ENCODE data around the gene RNGTT. TPM values are rescaled to one million over a fixed set of nuclear protein-coding genes. Genes with fewer than 3 reads are reported as not detected.

RNGTT gene
- polyA plus RNA-seq (2012; ENCODE audit: low read depth, missing spikeins), result 12.9 TPM

DNA sequence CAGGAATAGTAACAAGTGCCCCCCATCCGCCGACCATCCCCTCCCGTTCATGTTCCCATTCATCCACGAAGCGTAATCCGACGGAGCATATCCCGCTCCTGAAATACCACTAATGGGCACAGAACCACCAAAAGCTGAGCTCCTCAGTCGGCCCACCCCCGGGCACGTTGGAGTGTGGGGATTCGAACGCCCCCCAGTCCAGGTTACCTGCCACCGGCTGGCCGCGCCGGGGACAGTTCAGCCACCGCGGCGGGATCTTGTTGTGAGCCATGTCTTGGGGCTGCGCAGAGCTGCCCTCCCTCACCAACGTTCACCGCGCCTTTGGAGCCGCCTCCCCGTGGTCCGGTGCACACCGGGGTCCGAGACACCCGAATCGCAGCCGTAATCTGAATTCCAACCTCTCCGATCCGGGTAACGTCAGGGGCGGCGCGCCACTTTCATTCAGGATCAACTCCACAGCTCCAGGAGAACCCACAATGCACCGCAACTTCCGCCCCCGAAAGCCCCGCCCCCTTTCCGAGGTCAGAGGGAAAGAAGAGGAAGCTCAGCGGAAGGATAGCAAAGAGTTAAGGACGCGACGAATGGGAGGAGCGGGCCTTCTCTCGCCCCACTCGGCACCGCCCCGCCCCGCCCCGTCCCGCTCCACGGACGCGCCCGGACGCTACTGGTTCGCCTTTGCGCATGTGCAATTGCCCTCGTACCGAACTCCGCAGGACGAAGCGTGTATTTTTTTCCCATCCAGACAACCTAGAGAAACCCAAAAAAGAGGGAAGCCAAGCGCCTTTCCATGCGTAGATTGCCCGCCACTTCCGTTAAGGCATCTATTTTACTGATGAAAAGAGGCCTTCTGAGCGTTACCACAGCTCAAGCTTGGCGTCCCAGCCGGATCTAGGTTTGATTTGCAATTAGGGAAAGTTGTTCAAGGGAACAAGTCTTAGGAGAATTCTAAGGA lies at the start of gene RNGTT:
Gene RNGTT, minus strand, starts transcription at position 480 of the 952 bp plus-strand sequence. Its CDS starts 209 bp downstream, at position 271.
- TF ChIP-seq POU2F2 (IDR thresholded peaks at IDR 0.05; ENCODE audit: low read depth, low read length) (no peak), POLR2AphosphoS5 (IDR thresholded peaks at IDR 0.05; ENCODE audit: low read depth, low read length) (peak; percentile 79), SPI1 (IDR thresholded peaks at IDR 0.05; ENCODE audit: low read depth, low read length) (peak; percentile 56), PAX5 (IDR thresholded peaks at IDR 0.05; ENCODE audit: insufficient read depth, low read length, severe bottlenecking) (no peak), TAF1 (IDR thresholded peaks at IDR 0.05; ENCODE audit: low read depth, low read length) (no peak; the same call in 1 of the 2 replicates), POLR2A (IDR thresholded peaks at IDR 0.05; ENCODE audit: low read depth, low read length) (peak; percentile 75)
- FAIRE-seq (peak; percentile 96), DNase-seq (ENCODE audit: insufficient read length, low spot score) (peak; percentile 90)

DNA sequence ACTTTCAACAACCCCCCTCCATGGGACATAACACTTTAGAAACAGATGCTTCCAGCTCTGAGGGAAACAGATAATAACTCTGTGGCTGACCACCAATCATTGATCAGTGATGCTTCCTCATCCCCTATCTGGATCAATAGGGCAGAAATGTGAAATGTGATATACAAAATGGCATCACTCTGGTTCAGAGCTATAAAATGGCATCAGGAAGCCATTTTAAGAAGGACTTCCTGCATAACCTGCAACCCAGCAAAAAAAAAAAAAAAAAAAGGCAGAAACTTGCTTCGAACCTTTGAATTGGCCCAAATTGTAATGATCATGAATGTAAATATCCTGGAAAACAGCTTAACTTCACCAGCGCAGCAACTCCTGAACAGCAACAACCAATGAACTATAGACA lies 48.0 kb upstream of the RNGTT start:
- no peak for DNase-seq (ENCODE audit: insufficient read length, low spot score)
- no peak for FAIRE-seq
- TF ChIP-seq PAX5 (IDR thresholded peaks at IDR 0.05; ENCODE audit: insufficient read depth, low read length, severe bottlenecking) (no peak), SPI1 (IDR thresholded peaks at IDR 0.05; ENCODE audit: low read depth, low read length) (no peak), POU2F2 (IDR thresholded peaks at IDR 0.05; ENCODE audit: low read depth, low read length) (no peak), POLR2A (IDR thresholded peaks at IDR 0.05; ENCODE audit: low read depth, low read length) (no peak), POLR2AphosphoS5 (IDR thresholded peaks at IDR 0.05; ENCODE audit: low read depth, low read length) (no peak), TAF1 (IDR thresholded peaks at IDR 0.05; ENCODE audit: low read depth, low read length) (no peak)

DNA sequence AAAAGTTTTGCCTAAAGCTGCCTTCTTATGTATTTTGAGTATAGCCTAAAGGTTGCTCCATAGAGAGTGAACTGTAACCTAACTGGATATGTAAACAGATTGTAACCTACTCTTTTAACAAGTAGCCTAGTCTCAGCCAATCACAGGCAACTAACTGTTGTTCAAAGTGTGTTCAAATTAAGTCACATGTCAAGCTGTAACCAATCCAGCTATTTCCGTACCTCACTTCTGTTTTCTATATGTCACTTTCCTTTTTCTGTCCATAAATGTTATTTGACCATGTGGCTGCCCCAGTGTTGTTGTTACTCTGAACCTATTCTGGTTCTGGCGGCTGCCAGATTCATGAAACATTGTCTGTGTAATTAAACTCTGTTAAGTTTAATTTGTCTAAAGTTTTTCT lies 47.4 kb upstream of the RNGTT start:
- DNase-seq (ENCODE audit: insufficient read length, low spot score), result no peak
- FAIRE-seq, result no peak
- TF ChIP-seq SPI1 (IDR thresholded peaks at IDR 0.05; ENCODE audit: low read depth, low read length) (no peak), POU2F2 (IDR thresholded peaks at IDR 0.05; ENCODE audit: low read depth, low read length) (no peak), POLR2A (IDR thresholded peaks at IDR 0.05; ENCODE audit: low read depth, low read length) (no peak), TAF1 (IDR thresholded peaks at IDR 0.05; ENCODE audit: low read depth, low read length) (no peak), PAX5 (IDR thresholded peaks at IDR 0.05; ENCODE audit: insufficient read depth, low read length, severe bottlenecking) (no peak), POLR2AphosphoS5 (IDR thresholded peaks at IDR 0.05; ENCODE audit: low read depth, low read length) (no peak)

DNA sequence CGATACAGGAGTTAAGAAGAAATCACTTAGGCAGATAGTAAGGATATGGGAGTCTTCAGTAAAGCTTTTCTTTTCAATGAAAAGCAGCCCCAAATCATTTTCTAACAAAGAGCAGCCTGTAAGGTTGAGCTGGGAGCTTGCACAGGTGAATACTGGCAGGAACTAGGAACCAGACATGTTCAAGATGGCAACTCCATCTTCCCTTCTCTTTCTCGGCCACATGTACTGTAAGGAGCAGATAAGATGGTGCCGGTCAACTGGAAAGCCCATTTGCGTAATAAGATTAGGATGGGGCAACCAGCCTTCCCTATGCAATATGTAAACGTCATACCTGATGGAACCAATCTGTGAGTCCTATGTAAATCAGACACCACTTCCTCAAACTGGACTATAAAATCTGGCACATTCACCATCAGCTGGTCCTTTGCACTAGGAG lies 46.2 kb upstream of the RNGTT start:
- TF ChIP-seq POLR2A (IDR thresholded peaks at IDR 0.05; ENCODE audit: low read depth, low read length) (no peak), SPI1 (IDR thresholded peaks at IDR 0.05; ENCODE audit: low read depth, low read length) (peak; percentile 47)
- DNase-seq (ENCODE audit: insufficient read length, low spot score) (no peak), FAIRE-seq (no peak)

DNA sequence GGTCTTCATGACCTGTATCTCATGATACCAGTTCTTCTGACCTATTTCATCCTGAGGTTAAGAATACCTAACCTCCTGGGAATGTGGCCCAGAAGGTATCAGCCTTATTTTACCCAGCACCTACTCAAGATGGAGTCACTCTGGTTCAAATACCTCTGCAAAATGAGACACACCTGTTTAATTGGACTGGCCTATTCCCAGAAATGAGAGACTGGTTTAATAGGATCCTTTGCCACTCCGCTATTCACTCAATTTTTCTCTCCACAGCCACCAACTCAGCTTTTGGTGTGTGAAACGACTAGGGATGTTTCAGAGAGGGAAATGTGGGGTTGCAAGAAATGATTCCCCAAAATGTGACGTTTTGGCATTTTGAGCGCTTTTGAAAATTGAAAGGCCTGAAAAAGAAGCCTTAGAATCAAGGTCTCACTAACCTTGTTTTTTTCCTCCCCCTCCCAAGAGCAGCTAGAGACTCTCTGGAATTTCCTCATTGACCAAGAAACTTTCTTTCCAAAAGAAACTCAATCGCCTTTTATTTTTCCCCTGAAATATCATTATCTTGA lies 45.5 kb upstream of the RNGTT start:
- TF ChIP-seq TAF1 (IDR thresholded peaks at IDR 0.05; ENCODE audit: low read depth, low read length), result no peak
- no peak for TF ChIP-seq POLR2A (IDR thresholded peaks at IDR 0.05; ENCODE audit: low read depth, low read length)
- TF ChIP-seq POLR2AphosphoS5 (IDR thresholded peaks at IDR 0.05; ENCODE audit: low read depth, low read length), result no peak
- no peak for TF ChIP-seq SPI1 (IDR thresholded peaks at IDR 0.05; ENCODE audit: low read depth, low read length)
- no peak for TF ChIP-seq PAX5 (IDR thresholded peaks at IDR 0.05; ENCODE audit: insufficient read depth, low read length, severe bottlenecking)
- no peak for TF ChIP-seq POU2F2 (IDR thresholded peaks at IDR 0.05; ENCODE audit: low read depth, low read length)
- FAIRE-seq, result no peak

DNA sequence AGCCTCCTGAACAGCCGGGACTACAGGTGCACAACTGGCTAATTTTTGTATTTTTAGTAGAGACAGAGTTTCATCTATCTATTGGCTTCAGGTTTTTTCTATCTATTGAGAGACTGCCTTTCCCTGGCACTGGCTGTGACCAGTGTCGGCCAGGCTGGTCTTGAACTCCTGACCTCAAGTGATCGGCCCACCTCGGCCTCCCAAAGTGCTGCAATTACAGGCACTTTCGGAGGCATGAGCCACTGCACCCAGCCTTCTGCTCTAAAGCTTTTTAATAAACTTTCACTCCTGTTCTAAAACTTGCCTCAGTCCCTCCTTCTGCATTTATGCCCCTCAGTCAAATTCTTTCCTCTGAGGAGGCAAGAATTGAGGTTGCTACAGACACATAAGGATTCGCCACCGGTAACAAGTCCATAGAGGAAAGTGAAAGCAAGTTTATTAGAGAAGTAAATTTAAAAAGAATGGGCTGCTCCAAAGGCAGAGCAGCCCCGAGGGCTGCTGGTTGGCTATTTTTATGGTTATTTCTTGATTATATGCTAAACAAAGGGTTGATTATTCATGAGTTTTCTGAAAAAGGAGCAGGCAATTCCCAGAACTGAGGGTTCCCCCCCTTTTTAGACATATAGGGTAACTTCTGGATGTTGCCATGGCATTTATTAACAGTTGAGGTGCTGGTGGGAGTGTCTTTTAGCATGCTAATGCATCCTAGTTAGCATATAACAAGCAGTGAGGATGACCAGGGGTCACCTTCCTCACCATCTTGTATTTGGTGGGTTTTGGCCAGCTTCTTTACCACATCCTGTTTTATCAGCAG lies 44.8 kb upstream of the RNGTT start:
- no peak for FAIRE-seq

More for the DNA sequence above, 45.5 kb upstream of the RNGTT start:
- no peak for DNase-seq (ENCODE audit: insufficient read length, low spot score)

DNA sequence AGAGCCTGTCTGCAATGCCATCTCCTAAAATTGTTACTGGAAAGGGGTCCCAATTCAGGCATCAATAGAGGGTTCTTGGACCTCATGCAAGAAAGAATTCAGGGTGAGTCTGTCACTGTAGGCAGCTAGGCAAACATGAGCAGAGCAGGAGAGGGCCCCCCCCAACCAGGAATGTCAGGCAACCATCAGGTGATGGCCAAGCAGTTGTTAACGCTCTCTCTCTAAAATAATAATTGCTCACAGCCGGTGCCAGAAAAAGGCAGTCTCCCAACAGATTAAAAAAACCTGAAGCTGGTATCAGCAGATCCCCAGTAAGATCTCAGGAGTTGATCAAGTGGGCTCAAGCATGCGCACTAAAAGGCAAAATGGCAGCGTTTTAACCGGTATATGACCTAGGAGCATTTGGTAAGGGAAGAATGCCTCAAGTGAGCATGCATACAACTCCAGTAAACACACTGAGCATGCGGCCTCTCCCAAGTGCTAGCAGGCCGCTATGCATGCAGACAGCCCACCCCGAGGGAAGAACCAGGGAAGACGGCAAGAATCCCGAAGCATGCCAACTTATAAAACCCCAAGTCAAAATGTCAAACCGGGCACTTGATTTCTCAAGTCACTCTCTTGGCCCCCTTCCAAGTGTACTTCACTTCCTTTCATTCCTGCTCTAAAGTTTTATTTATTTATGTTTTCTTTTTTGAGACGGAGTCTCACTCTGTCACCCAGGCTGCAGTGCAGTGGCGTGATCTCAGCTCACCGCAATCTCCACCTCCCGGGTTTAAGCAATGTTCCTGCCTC lies 44.0 kb upstream of the RNGTT start:
- FAIRE-seq (no peak), DNase-seq (ENCODE audit: insufficient read length, low spot score) (no peak)
- TF ChIP-seq POLR2AphosphoS5 (IDR thresholded peaks at IDR 0.05; ENCODE audit: low read depth, low read length) (no peak), PAX5 (IDR thresholded peaks at IDR 0.05; ENCODE audit: insufficient read depth, low read length, severe bottlenecking) (no peak), TAF1 (IDR thresholded peaks at IDR 0.05; ENCODE audit: low read depth, low read length) (no peak), SPI1 (IDR thresholded peaks at IDR 0.05; ENCODE audit: low read depth, low read length) (no peak), POLR2A (IDR thresholded peaks at IDR 0.05; ENCODE audit: low read depth, low read length) (no peak), POU2F2 (IDR thresholded peaks at IDR 0.05; ENCODE audit: low read depth, low read length) (no peak)

More for the DNA sequence above, 44.8 kb upstream of the RNGTT start:
- TF ChIP-seq POLR2A (IDR thresholded peaks at IDR 0.05; ENCODE audit: low read depth, low read length), result no peak
- TF ChIP-seq TAF1 (IDR thresholded peaks at IDR 0.05; ENCODE audit: low read depth, low read length), result no peak
- no peak for TF ChIP-seq PAX5 (IDR thresholded peaks at IDR 0.05; ENCODE audit: insufficient read depth, low read length, severe bottlenecking)
- no peak for TF ChIP-seq SPI1 (IDR thresholded peaks at IDR 0.05; ENCODE audit: low read depth, low read length)
- no peak for TF ChIP-seq POLR2AphosphoS5 (IDR thresholded peaks at IDR 0.05; ENCODE audit: low read depth, low read length)
- no peak for TF ChIP-seq POU2F2 (IDR thresholded peaks at IDR 0.05; ENCODE audit: low read depth, low read length)
- DNase-seq (ENCODE audit: insufficient read length, low spot score), result no peak

DNA sequence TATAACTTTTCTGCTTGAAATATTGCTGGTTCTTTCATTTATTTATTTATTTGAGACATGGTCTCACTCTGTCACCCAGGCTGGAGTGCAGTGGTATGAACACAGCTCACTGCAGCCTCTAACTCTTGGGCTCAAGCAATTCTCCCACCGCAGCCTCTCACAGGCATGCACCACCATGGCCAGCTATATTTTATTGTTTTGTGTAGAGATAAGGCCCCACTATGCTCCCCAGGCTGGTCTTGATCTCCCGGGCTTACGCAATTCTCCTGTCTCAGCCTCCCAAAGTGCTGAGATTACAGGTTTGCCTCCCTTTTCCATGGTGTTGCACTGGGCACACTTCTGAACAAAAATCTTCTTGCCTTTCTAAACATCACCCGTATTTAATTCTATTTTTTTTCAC lies 39.1 kb upstream of the RNGTT start:
- FAIRE-seq, result no peak
- DNase-seq (ENCODE audit: insufficient read length, low spot score), result no peak

More for the DNA sequence above, 39.1 kb upstream of the RNGTT start:
- no peak for TF ChIP-seq POLR2AphosphoS5 (IDR thresholded peaks at IDR 0.05; ENCODE audit: low read depth, low read length)
- no peak for TF ChIP-seq SPI1 (IDR thresholded peaks at IDR 0.05; ENCODE audit: low read depth, low read length)
- TF ChIP-seq POU2F2 (IDR thresholded peaks at IDR 0.05; ENCODE audit: low read depth, low read length), result no peak
- TF ChIP-seq PAX5 (IDR thresholded peaks at IDR 0.05; ENCODE audit: insufficient read depth, low read length, severe bottlenecking), result no peak
- no peak for TF ChIP-seq POLR2A (IDR thresholded peaks at IDR 0.05; ENCODE audit: low read depth, low read length)
- no peak for TF ChIP-seq TAF1 (IDR thresholded peaks at IDR 0.05; ENCODE audit: low read depth, low read length)

All from GM12891 (cell line).